ENCODE measurements around the gene NPY1R. TPM values are rescaled to one million over a fixed set of nuclear protein-coding genes. Genes with fewer than 3 reads are reported as not detected.

The NPY1R gene
- total RNA-seq, 1 donor from 2014 or later: 0.62 TPM

DNA sequence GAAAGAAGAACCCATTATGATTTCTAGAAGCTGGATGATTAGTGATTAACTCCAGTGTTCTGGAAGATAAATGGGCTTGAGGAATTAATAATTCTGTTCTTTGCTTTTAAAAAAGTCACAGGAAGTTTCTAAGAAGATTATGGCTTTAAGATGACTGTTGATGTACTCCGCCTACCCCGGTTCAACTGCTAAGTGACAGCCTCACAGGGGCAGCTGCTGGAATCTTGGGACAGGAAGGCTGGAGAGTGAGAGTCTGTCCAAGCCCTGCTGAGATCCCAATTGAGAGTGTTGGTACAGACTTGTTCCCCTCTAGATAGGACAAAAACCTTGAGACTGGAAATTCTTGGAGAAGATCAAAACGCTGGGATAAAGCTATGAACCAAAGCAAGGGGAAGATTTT is 37.3 kb downstream of the NPY1R start:
- ATAC-seq (ENCODE audit: poor library complexity) (no peak), DNase-seq (no peak)
- intact Hi-C loops (cut with DNase I): no loop called here

DNA sequence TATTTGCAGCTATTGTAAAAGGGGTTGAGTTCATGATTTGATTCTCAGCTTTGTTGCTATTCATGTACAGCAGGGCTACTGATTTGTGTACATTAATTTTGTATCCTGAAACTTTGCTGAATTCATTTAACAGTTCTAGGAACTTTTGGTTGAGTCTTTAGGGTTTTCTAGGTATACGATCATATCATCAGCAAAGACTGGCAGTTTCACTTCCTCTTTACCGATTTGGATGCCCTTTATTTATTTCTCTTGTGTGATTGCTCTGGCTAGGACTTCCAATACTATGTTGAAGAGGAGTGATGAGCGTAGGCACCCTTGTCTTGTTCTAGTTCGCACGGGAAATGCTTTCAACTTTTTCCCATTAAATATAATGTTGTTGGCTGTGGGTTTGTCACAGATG is 48.1 kb downstream of the NPY1R start:
- ATAC-seq (ENCODE audit: poor library complexity) (no peak), DNase-seq (no peak)

DNA sequence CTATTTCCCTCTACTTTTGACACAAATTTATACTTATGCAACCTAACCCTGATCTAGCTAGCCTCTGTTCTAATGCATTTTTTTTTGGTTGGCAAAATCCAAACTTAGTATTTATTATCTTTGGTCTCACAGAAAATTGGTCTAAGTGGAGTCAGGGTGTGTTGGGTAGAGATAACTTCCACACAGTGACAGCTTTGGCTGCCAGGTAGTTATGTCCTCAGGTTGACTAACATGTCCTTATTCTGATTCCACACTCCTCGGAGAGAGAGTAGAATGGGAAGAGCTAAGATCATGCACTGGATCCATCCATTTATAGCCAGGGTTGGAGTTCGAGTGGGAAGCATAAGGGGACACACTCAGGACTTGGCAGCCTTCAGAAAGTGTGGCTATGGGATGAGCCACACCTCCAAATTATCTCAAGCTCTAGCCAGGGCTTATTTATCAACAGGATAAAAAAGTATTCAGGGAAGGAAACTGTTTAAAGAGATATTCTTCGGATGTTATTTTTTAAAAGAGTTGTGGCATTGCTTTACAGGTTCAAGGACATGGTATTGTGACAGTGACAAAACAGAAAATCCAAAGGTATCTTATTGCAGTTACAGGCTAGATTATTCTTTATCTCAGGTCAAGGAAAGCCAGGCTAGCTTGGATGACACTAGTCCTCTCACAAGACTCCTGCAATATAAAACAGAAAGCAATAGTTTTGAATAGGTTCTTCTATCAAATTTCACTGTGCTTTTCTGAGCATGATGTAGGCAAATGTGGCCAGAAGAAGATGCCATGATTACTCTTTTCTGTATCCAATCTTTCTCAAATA is 51.5 kb downstream of the NPY1R start:
- no peak for ATAC-seq (ENCODE audit: poor library complexity)
- intact Hi-C loops (cut with DNase I): no loop called here
- no peak for DNase-seq

More for the DNA sequence above, 48.1 kb downstream of the NPY1R start:
- intact Hi-C loops (cut with DNase I): no loop called here

DNA sequence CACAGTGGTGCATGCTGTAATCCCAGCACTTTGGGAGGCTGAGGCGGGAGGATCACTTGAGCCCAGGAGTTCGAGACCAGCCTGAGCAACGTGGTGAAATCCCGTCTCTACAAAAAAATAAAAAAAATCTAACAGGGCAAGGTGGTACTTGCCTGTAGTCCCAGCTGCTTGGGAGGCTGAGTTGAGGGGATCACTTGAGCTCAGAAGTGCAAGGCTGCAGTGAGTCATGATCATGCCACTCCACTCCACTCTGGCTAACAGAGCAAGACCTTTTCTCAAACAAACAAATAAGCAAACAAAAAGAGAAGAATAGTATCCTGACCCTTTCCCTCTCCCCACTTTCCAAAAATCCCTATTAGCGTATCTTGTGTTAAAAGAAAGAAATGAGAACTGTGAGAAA is 52.7 kb downstream of the NPY1R start:
- intact Hi-C loops (cut with DNase I): no loop called here
- no peak for DNase-seq
- no peak for ATAC-seq (ENCODE audit: poor library complexity)

DNA sequence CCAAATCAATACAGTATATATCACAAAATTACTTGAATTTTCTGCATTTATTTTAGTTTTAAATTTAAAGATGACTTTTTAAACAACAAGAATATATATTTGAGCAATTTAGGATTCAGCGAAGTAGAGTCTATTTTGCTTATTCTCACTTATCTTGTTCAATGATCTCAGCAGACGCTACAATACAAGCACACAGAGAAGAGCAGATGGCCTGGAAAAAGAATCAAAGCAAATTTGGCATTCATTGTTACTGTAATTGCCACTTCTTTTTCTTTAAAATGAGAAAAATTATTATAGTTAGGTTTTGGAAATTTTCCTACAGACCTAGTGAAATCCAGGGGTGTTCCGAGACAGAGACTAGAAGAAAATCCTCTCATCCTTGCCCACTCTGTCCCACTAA is 57.5 kb downstream of the NPY1R start:
- intact Hi-C loops (cut with DNase I): no loop called here
- DNase-seq (no peak), ATAC-seq (ENCODE audit: poor library complexity) (no peak)

Other genes starting within 250 kb of the NPY1R start
- gene NAF1, start 165.7 kb downstream of the NPY1R start, total RNA-seq: 10.8 TPM
- gene NPY5R, start 11.3 kb upstream of the NPY1R start, total RNA-seq: not detected
- not detected for gene TKTL2, start 141.2 kb upstream of the NPY1R start, total RNA-seq
- 10.7 TPM for gene TMA16, start 162.1 kb upstream of the NPY1R start, total RNA-seq

Data from Right ventricle myocardium superior (tissue), 1 donor.